ENCODE data around the gene LDB2.

GRCh38 chr4:16834814-16835213, 63.6 kb downstream of the LDB2 start:
- no peak for TF ChIP-seq CTCF (conservative IDR thresholded peaks at IDR 0.05; ENCODE audit: low read length)
- no peak for TF ChIP-seq EZH2phosphoT487 (IDR thresholded peaks at IDR 0.05; ENCODE audit: borderline replicate concordance)

Measured in Loucy (cell line).